ENCODE results near the gene ATF5.

- TF ChIP-seq CTCF (IDR thresholded peaks at IDR 0.05): peak; percentile 89
- no peak for TF ChIP-seq EZH2 (IDR thresholded peaks at IDR 0.05; ENCODE audit: borderline replicate concordance, insufficient read depth, low read depth, low read length, poor library complexity, severe bottlenecking)
Measured at GRCh38 chr19:49889687-49890348, 39.2 kb upstream of the ATF5 start.

Data from B cell (primary cell).